Measurements from ENCODE around the gene PPP1R7. TPM values are rescaled to one million over a fixed set of nuclear protein-coding genes. Genes with fewer than 3 reads are reported as not detected.

The PPP1R7 gene
- total RNA-seq, 1 donor from 2014 or later: 57.7 TPM

GRCh38 chr2:241138471-241138870, 11.8 kb upstream of the PPP1R7 start:
- no peak for DNase-seq (ENCODE audit: low read depth in 2 of 2)

- no peak for DNase-seq (ENCODE audit: low read depth in 2 of 2)
These were observed 10.5 kb upstream of the PPP1R7 start for GRCh38 chr2:241139531-241140444.

GRCh38 chr2:241140445-241140840, 9.8 kb upstream of the PPP1R7 start:
- DNase-seq (ENCODE audit: low read depth in 2 of 2): no peak

GRCh38 chr2:241141214-241141770, 9.0 kb upstream of the PPP1R7 start:
- no peak for DNase-seq (ENCODE audit: low read depth in 2 of 2)

GRCh38 chr2:241142063-241142462, 8.2 kb upstream of the PPP1R7 start:
- no peak for DNase-seq (ENCODE audit: low read depth in 2 of 2)

GRCh38 chr2:241142593-241142992, 7.7 kb upstream of the PPP1R7 start:
- DNase-seq (ENCODE audit: low read depth in 2 of 2): no peak

- no peak for DNase-seq (ENCODE audit: low read depth in 2 of 2)
These were observed 4.0 kb upstream of the PPP1R7 start for GRCh38 chr2:241146286-241146685.

GRCh38 chr2:241147336-241147735, 2.9 kb upstream of the PPP1R7 start:
- DNase-seq (ENCODE audit: low read depth in 2 of 2): no peak

GRCh38 chr2:241148239-241148638, 2.0 kb upstream of the PPP1R7 start:
- no peak for DNase-seq (ENCODE audit: low read depth in 2 of 2)

GRCh38 chr2:241148891-241149674, 1.2 kb upstream of the PPP1R7 start, which contains the start of gene PASK:
Gene PASK, minus strand, starts transcription at chr2:241149472. Its CDS starts 6,440 bp downstream, at chr2:241143032.
- DNase-seq (ENCODE audit: low read depth in 2 of 2): peak; percentile 94 to 95

GRCh38 chr2:241149675-241149924, 667 bp upstream of the PPP1R7 start:
- DNase-seq (ENCODE audit: low read depth in 2 of 2): no peak

GRCh38 chr2:241150660-241151530, 628 bp downstream of the PPP1R7 start:
- DNase-seq (ENCODE audit: low read depth in 2 of 2): no peak

GRCh38 chr2:241151934-241152660, 1.8 kb downstream of the PPP1R7 start:
- DNase-seq (ENCODE audit: low read depth in 2 of 2): no peak

- no peak for DNase-seq (ENCODE audit: low read depth in 2 of 2)
These were observed 3.3 kb downstream of the PPP1R7 start for GRCh38 chr2:241153616-241154015.

- no peak for DNase-seq (ENCODE audit: low read depth in 2 of 2)
These were observed 4.6 kb downstream of the PPP1R7 start for GRCh38 chr2:241154915-241155314.

- DNase-seq (ENCODE audit: low read depth in 2 of 2): no peak
These were observed 5.7 kb downstream of the PPP1R7 start for GRCh38 chr2:241155936-241156335.

- no peak for DNase-seq (ENCODE audit: low read depth in 2 of 2)
These were observed 6.7 kb downstream of the PPP1R7 start for GRCh38 chr2:241156971-241157441.

- peak in 1 of 2 donors; percentile 56 for DNase-seq (ENCODE audit: low read depth in 2 of 2)
These were observed 7.7 kb downstream of the PPP1R7 start for GRCh38 chr2:241157841-241158545.

- DNase-seq (ENCODE audit: low read depth in 2 of 2): no peak
These were observed 8.3 kb downstream of the PPP1R7 start for GRCh38 chr2:241158546-241158900.

- DNase-seq (ENCODE audit: low read depth in 2 of 2): no peak
These were observed 8.8 kb downstream of the PPP1R7 start for GRCh38 chr2:241159116-241159515.

Data from lung microvascular endothelial cell (primary cell).